ENCODE data around the gene CLK3. TPM values are rescaled to one million over a fixed set of nuclear protein-coding genes. Genes with fewer than 3 reads are reported as not detected.
"Not testable (repeated sequence)": the region's sequence is repeated elsewhere in the genome, so short reads cannot be mapped to it uniquely, and the experiment has no call there.

Gene CLK3
- polyA plus RNA-seq, 6 donors from 2014 or later: 53.1 to 118 (median 61.9) TPM

DNA sequence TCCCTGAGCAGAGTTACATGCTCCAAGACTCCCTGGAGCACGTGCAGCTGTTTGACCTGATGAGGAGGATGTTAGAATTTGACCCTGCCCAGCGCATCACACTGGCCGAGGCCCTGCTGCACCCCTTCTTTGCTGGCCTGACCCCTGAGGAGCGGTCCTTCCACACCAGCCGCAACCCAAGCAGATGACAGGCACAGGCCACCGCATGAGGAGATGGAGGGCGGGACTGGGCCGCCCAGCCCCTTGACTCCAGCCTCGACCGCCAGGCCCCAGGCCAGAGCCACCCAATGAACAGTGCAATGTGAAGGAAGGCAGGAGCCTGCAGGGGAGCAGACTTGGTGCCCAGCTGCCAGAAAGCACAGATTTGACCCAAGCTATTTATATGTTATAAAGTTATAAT is 14.1 kb downstream of the CLK3 start:
- Mint-ChIP-seq H3K4me1 (peaks cover 57 to 71% (median 57%) of the 10 kb centered on the region in 3 donors), H3K27ac (peak overlapping the region in 5 of 6 donors; percentile 64 to 94 (median 89)), H3K36me3 (peaks cover 4 to 18% of the 10 kb centered on the region in 2 donors)
- not testable (repeated sequence) for H3K9me3 Mint-ChIP-seq; DNase-seq; ATAC-seq (ENCODE audit: low read depth in 2 of 2); H3K27me3 Mint-ChIP-seq; H3K4me3 Mint-ChIP-seq

DNA sequence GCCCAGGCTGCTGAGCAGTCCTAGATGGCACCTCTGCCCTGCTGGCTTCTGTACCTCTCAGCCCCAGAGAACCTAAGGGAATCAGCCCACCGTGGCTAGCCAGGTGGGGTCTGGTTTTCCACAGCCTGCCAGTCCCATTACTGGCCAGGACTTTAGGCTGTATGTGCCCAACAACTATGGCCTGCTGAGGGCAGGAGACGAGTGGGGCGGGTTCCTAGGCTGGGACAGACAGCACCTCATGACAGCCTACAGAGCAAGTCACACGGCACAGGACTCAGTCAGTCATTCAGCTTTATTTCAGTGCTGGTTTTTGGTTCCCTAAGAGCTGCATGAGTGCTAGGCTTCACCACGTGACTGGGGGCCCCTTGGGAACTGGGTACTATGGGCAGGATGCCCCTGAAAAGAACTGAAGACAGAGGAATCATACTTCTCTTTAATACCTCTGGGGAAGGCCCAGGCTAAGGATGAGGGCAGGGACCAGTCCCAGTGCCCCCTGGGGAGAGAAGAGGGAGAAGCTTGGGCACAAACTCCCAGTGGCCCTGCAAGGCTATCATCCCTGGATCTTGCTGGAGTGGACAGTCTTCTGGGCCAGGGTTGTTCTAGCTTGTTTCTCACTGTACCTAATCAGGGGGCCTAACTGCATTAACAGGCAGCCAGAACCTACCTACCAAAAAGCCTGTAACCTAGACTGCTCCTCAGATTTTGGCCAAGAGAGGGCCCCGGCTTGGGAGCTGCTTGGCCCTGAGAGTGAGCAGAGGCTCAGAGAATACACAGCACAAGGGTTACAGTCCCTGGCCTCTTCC is 14.8 kb downstream of the CLK3 start:
- Mint-ChIP-seq H3K4me1 (peaks cover 56 to 72% (median 57%) of the 10 kb centered on the region in 3 donors), H3K4me3 (peak overlapping the region in 5 of 8 donors; percentile 2 to 78 (median 50)), H3K36me3 (peaks cover 4 to 23% of the 10 kb centered on the region in 2 donors), H3K27ac (peak overlapping the region; percentile 8 to 94 (median 80)), H3K27me3 (no peaks in the 10 kb centered on the region), H3K9me3 (no peaks in the 10 kb centered on the region)
- DNase-seq (peak; percentile 78), ATAC-seq (ENCODE audit: low read depth in 2 of 2) (peak; percentile 68 to 69)

DNA sequence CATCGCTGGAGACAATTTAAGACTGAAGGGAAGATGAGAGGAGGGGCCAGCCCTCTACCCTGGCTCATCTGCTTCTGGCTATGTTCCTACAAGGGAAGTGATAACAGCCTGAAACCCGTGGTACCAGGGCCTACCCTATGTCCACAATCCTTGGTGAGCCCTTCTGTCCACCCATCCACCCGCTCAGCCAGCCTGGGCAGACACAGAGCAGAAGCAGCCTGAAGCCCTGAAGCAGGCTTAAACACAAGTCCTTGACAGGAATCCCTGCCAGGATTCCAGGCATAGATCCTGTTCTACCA is 15.4 kb downstream of the CLK3 start:
- H3K9me3 Mint-ChIP-seq: no peaks in the 10 kb centered on the region
- H3K27me3 Mint-ChIP-seq: no peaks in the 10 kb centered on the region
- peaks cover 9 to 28% of the 10 kb centered on the region in 2 donors for H3K36me3 Mint-ChIP-seq
- ATAC-seq (ENCODE audit: low read depth in 2 of 2): no peak
- H3K4me3 Mint-ChIP-seq: no peak overlapping the region
- H3K4me1 Mint-ChIP-seq: peaks cover 56 to 70% (median 61%) of the 10 kb centered on the region in 3 donors
- DNase-seq: no peak
- H3K27ac Mint-ChIP-seq: peak overlapping the region in 4 of 6 donors; percentile 38 to 94 (median 77)

DNA sequence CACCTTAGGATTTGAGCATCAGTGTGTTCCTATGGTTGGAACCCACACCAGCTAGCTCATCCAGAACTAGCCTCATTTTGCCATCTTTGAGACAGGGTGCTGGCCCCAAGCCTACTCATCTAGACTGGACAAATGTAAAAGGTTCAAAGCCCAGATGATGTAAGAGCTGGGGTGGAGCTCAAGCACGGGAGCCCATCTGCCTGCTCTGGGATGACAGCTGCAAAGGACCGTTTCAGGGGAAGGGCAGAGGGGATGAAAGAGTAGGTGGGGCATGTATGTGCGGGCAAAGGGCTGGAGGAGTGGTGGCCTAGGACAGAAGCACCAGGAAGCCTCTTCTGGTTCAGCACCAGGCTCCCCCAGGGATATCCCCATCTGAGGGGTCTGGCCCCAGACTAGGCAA is 15.8 kb downstream of the CLK3 start:
- peaks cover 12 to 32% of the 10 kb centered on the region in 2 donors for H3K36me3 Mint-ChIP-seq
- peaks cover 57 to 67% (median 62%) of the 10 kb centered on the region in 3 donors for H3K4me1 Mint-ChIP-seq
- H3K27ac Mint-ChIP-seq: peak overlapping the region in 2 of 6 donors; percentile 38 to 65
- H3K9me3 Mint-ChIP-seq: no peaks in the 10 kb centered on the region
- H3K4me3 Mint-ChIP-seq: peak overlapping the region in 1 of 8 donors; percentile 10
- ATAC-seq (ENCODE audit: low read depth in 2 of 2): no peak
- DNase-seq: no peak
- no peaks in the 10 kb centered on the region for H3K27me3 Mint-ChIP-seq

DNA sequence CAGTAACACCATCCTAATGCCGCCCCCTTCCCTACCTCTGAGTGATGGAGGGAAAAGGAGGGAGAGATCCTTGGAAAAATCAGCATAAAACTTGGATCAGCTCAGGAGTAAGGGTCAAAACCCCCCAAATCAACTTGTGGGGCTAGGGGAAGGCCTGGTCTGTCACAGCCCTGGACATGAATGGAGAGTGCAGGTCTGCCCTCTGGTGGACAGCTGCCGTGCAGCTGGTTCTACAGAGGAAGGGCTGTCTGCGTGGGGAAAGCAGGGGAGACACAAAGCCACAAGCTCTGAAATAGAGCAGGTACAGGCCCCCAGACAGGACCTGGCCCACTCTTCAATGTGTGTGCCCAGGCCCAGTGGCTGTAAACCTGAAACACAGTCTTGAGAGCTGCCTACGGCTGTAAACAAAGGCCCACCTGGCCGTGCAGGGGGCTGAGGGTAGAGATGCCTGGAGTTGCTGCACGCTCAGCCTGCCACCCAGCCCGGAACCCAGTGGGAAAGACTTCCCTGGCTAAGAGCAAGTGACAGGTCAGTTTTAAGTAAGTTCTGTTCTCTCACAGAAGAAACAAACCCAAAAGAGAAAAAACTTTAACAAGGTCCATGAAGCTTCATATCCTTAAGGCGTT is 16.4 kb downstream of the CLK3 start:
- ATAC-seq (ENCODE audit: low read depth in 2 of 2): peak; percentile 20 to 26
- peaks cover 18 to 32% of the 10 kb centered on the region in 2 donors for H3K36me3 Mint-ChIP-seq
- no peaks in the 10 kb centered on the region for H3K27me3 Mint-ChIP-seq

DNA sequence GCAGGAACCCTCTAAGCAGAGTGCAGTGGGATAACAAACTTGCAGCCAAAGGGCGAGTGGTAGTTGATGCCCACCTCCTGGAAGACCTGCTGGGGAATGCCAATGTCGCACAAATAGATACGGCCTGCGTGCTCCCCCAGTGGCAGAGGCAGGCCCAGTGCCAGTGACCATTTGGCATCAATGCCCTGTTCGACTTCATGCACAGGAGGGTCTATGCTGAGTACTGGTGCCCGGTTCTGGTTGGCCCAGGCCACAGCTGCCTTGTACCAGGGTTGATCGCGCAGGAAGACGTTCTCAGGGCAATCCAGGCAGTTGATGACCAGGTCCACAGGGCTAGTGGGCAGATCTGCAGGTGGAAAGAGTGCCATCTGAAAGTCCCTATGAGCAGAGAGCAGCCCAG is 17.0 kb downstream of the CLK3 start:
- no peak overlapping the region for H3K27ac Mint-ChIP-seq
- DNase-seq: no peak
- no peaks in the 10 kb centered on the region for H3K27me3 Mint-ChIP-seq
- H3K9me3 Mint-ChIP-seq: no peaks in the 10 kb centered on the region
- no peak overlapping the region for H3K4me3 Mint-ChIP-seq
- peaks cover 13 to 32% of the 10 kb centered on the region in 2 donors for H3K36me3 Mint-ChIP-seq
- no peak for ATAC-seq (ENCODE audit: low read depth in 2 of 2)
- peaks cover 49 to 55% (median 50%) of the 10 kb centered on the region in 3 donors for H3K4me1 Mint-ChIP-seq

More for the DNA sequence above, 16.4 kb downstream of the CLK3 start:
- peak; percentile 60 for DNase-seq
- Mint-ChIP-seq H3K4me3 (no peak overlapping the region), H3K27ac (peak overlapping the region in 4 of 6 donors; percentile 37 to 65 (median 40)), H3K9me3 (no peaks in the 10 kb centered on the region), H3K4me1 (peaks cover 54 to 61% (median 56%) of the 10 kb centered on the region in 3 donors)

DNA sequence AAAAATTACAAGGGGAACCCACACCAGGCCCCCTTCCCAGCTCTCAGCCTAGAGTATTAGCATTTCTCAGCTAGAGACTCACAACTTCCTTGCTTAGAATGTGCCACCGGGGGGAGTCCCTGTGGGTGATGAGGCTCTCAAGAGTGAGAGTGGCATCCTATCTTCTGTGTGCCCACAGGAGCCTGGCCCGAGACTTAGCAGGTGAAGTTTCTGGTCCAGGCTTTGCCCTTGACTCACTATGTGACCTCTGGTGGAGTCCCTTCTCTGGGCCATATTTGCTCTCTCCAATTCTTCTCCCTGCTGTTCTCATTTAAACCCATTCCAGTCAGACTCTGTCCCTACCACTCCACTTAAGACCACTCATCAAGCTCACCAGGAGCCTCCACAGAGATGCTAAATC is 18.1 kb downstream of the CLK3 start:
- peaks cover 13 to 34% of the 10 kb centered on the region in 2 donors for H3K36me3 Mint-ChIP-seq
- H3K9me3 Mint-ChIP-seq: no peaks in the 10 kb centered on the region
- ATAC-seq (ENCODE audit: low read depth in 2 of 2): no peak
- no peak overlapping the region for H3K27ac Mint-ChIP-seq
- H3K4me1 Mint-ChIP-seq: peaks cover 38 to 43% (median 41%) of the 10 kb centered on the region in 3 donors
- no peaks in the 10 kb centered on the region for H3K27me3 Mint-ChIP-seq
- DNase-seq: no peak
- no peak overlapping the region for H3K4me3 Mint-ChIP-seq

DNA sequence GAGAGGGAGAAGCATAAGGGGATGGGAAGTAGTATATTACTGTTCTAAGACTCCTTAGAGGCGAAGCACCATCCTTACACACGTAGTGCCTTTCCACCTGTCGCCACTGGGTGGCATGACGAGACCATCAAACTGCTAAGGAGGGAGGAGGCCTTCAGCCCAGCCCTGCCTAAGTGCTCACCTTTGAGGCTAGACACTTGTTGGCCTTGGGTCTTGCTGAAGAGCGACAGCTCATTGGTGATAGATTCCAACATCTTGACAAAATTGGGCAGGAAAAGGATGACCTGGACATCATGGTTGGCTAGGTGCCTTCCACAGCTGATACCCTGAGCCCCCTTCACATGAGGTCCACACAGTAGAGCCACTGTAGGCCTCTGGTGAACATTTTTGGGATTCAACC is 19.6 kb downstream of the CLK3 start:
- Mint-ChIP-seq H3K27ac (peak overlapping the region in 2 of 6 donors; percentile 4 to 68), H3K36me3 (peaks cover 13 to 41% of the 10 kb centered on the region in 2 donors), H3K27me3 (no peaks in the 10 kb centered on the region), H3K9me3 (no peaks in the 10 kb centered on the region), H3K4me1 (peaks cover 25 to 32% (median 31%) of the 10 kb centered on the region in 3 donors), H3K4me3 (no peak overlapping the region)
- peak; percentile 67 for DNase-seq
- ATAC-seq (ENCODE audit: low read depth in 2 of 2): peak; percentile 57 to 62

DNA sequence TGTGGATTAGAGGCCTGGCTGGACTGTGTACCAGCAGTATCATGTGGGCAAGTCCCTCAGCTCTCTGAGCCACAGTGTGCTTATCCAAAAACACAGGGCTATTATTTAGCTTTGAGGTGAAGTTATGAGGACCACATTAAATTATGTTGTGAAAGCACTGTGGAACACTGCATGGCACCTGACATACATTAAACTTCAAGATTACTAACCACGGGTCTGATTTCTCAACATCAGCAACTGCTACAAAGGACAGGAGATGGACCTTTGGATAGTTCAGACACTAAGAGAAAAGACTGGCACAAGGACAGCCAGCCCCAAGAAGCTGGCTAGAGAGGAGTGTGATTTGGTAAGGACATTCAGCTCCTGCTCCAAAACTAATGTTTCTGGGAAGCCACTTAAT is 21.3 kb downstream of the CLK3 start:
- Mint-ChIP-seq H3K27ac (peak overlapping the region in 1 of 6 donors; percentile 62), H3K36me3 (peaks cover 13 to 41% of the 10 kb centered on the region in 2 donors), H3K9me3 (no peaks in the 10 kb centered on the region)

DNA sequence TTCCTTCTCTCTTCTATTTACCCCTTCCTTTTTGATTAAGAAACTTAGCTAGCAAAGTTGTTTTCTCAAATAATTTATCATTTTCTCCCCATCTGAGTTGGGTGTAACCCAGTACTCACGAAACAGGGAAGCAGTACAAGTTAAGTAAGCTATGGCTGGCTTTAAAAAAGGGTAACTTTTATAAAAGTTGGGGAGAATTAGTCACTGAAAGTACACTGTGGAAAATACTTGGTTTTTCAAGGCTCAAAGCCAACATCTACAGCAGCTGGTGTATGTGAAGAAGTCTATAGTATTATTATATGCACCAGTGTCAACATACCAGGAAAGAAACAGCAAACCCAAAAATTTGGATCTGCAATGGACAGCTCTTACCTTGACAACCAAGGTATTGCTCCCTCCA is 25.5 kb downstream of the CLK3 start:
- DNase-seq (no peak), ATAC-seq (ENCODE audit: low read depth in 2 of 2) (no peak)
- H3K27ac Mint-ChIP-seq: peak overlapping the region in 1 of 6 donors; percentile 16
- H3K4me3 Mint-ChIP-seq: no peak overlapping the region
- no peaks in the 10 kb centered on the region for H3K27me3 Mint-ChIP-seq
- peaks cover 8 to 25% of the 10 kb centered on the region in 2 donors for H3K36me3 Mint-ChIP-seq
- no peaks in the 10 kb centered on the region for H3K9me3 Mint-ChIP-seq
- peaks cover 3 to 6% (median 5%) of the 10 kb centered on the region in 3 donors for H3K4me1 Mint-ChIP-seq

More for the DNA sequence above, 21.3 kb downstream of the CLK3 start:
- Mint-ChIP-seq H3K27me3 (no peaks in the 10 kb centered on the region), H3K4me1 (peaks cover 10 to 17% (median 15%) of the 10 kb centered on the region in 3 donors), H3K4me3 (no peak overlapping the region)
- no peak for DNase-seq
- no peak for ATAC-seq (ENCODE audit: low read depth in 2 of 2)

DNA sequence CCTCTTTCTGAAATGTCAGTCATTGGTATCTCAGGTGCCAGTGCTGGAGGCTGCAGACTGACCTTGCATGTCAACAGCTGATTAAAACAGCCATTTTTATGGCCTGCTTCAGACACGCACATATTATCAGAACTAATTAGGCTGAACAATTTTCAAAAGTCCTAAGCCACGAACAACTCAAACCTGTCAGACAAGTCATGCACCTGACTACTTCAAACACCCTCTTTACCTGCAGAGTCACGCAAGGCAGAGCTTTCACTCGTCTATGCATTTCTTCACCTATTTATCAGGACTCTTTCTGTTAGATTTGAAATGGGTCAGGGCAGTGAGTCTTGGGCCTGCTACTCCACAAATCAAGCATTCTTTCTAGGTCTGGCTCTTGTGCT is 26.7 kb downstream of the CLK3 start:
- Mint-ChIP-seq H3K4me3 (no peak overlapping the region), H3K4me1 (peaks cover 0 to 5% (median 4%) of the 10 kb centered on the region in 3 donors), H3K9me3 (no peaks in the 10 kb centered on the region), H3K36me3 (peaks cover 0 to 22% of the 10 kb centered on the region in 2 donors), H3K27me3 (no peaks in the 10 kb centered on the region), H3K27ac (peak overlapping the region in 1 of 6 donors; percentile 18)
- ATAC-seq (ENCODE audit: low read depth in 2 of 2) (no peak), DNase-seq (no peak)

DNA sequence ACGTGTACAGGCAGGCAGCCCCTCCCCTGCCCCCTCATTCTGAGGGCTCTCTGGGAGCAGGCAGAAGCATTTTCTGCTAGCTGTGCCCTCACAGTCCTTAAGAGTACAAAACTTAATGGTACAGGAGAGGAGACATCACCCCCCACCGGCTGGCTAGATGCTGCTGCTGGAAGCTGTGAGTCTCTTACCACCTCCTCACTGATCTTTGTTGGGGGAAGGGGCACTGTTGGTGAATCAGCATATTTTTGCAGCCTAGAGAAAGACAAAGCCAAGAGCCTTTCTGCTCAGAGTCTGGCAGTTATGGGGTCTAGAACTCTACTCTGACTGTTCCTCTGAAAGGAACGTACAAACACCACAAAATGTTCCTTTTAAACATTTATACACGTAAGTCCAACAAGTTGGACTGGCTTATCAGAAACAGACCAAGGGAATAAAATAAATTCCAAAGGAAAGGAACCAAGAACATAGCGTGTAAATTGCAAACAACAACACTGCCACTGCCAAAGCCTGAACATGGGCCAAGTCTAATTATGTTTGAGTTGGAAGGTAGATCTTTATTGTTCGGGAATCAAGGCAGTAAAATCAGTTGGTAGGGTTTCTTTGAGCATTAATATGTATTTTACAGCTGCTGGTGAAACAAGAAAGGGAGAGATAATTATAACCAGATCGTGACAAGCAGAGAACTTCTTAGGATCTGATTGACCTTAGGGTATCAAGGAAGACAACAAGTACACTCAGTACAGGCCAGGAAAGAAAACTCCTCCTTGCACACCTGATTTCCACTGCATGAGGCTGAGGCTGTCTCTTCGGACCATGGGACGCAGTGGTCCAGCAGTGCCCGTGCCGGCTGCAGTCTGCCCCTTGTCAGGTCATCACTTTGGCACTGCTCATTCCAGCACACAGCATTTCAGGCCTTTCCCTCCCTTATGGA is 27.4 kb downstream of the CLK3 start:
- Mint-ChIP-seq H3K4me3 (no peak overlapping the region), H3K4me1 (peaks cover 0 to 5% (median 2%) of the 10 kb centered on the region in 3 donors), H3K36me3 (peaks cover 0 to 18% of the 10 kb centered on the region in 2 donors), H3K27me3 (no peaks in the 10 kb centered on the region), H3K27ac (peak overlapping the region in 3 of 6 donors; percentile 25 to 42 (median 31)), H3K9me3 (no peaks in the 10 kb centered on the region)
- no peak for ATAC-seq (ENCODE audit: low read depth in 2 of 2)
- DNase-seq: no peak

DNA sequence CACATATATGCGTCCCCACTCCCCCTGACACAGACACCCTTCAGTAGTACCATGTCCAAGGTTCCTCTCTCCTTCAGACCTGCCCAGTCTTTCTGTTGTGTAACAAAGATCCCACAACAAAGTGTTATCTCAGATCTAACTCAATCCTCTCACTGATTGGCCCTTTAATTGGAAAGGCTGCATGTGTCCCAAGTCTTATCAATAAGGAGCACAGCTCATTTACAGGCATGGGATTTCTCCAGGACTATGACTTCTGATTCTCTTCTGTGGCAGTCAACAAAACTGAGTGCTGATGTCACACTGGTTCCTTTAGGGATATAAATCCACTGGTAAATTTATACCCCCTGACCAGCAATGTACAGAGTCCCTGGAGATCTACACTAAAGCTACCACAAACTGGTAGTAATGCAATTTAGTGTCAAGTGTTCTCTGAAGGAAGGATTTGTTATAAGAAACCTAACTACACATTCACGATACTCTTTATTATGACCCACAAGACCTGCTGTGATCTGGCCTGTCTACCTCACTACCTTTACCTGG is 28.1 kb downstream of the CLK3 start:
- Mint-ChIP-seq H3K27ac (peak overlapping the region in 3 of 6 donors; percentile 31 to 42 (median 34)), H3K4me3 (no peak overlapping the region), H3K9me3 (no peaks in the 10 kb centered on the region), H3K36me3 (peaks cover 0 to 12% of the 10 kb centered on the region in 2 donors), H3K4me1 (peaks cover 0 to 5% (median 3%) of the 10 kb centered on the region in 3 donors), H3K27me3 (no peaks in the 10 kb centered on the region)
- DNase-seq (no peak), ATAC-seq (ENCODE audit: low read depth in 2 of 2) (no peak)
